T-cell (primary cell): ENCODE data around the gene SORL1. TPM values are rescaled to one million over a fixed set of nuclear protein-coding genes. Genes with fewer than 3 reads are reported as not detected.

Experiments used
- ATAC-seq, 4 experiments: fragments of 200-7000 bp in 3 of 4; fragments of 150-1000 bp in 1 of 4; cut with Tn5 transposase; replicated peaks in 1 of 4; 1 replicate in 3 of 4; 2 replicates in 1 of 4; pipeline ENCODE4 v1.10.0; 2021; ENCODE audit warnings: moderate library complexity in 3 of 4, mild to moderate bottlenecking in 2 of 4, moderate number of reproducible peaks in 1 of 4
- CTCF ChIA-PET, 2 donors: fragments of 300-600 bp; sonication (Branson Sonifier 250); formaldehyde crosslinking; loops; one replicate each; lab custom pipeline; 2022; ENCODE audit warnings: antibody characterized with exemption in 2 of 2; lab: Charles Lee
- POLR2A ChIA-PET, 2 donors: fragments of 300-600 bp; sonication (Branson Sonifier 250); formaldehyde crosslinking; loops; one replicate each; lab custom pipeline; 2022; ENCODE audit warnings: antibody characterized with exemption in 2 of 2; lab: Charles Lee
- DNase-seq, 35 experiments: peaks; one replicate each; pipeline versions ENCODE4 v3.0.0 to v3.0.0-alpha.2; 2013 to 2023
- H3K27ac ChIP-seq: one replicate; pipeline ENCODE4 v1.5.1; 2013; ENCODE audit warnings: low read length
- H3K27me3 ChIP-seq, 2 experiments: replicated peaks in 1 of 2; 1 replicate in 1 of 2; 2 replicates in 1 of 2; pipeline versions ENCODE4 v1.6.1 to v1.7.0; 2013; ENCODE audit warnings: low read length in 1 of 2, mixed read lengths in 1 of 2; ENCODE audit not compliant: control insufficient read depth in 2 of 2, insufficient read depth in 2 of 2; ENCODE audit errors: extremely low read depth in 1 of 2
- H3K36me3 ChIP-seq, 2 donors: 1 replicate in 1 of 2; 2 replicates in 1 of 2; pipeline versions ENCODE4 v1.6.1 to v1.7.0; 2013; ENCODE audit warnings: low read length in 1 of 2; ENCODE audit not compliant: control insufficient read depth in 2 of 2, insufficient read depth in 1 of 2; ENCODE audit errors: extremely low read depth in 1 of 2
- H3K4me1 ChIP-seq, 2 experiments: 1 replicate in 1 of 2; 2 replicates in 1 of 2; pipeline versions ENCODE4 v1.6.1 to v1.7.0; 2013; ENCODE audit warnings: low read length in 2 of 2, mixed read lengths in 1 of 2; ENCODE audit not compliant: insufficient read depth in 2 of 2, control insufficient read depth in 1 of 2; ENCODE audit errors: extremely low read depth in 1 of 2
- H3K4me3 ChIP-seq, 2 donors: 1 replicate in 1 of 2; 2 replicates in 1 of 2; pipeline versions ENCODE4 v1.5.1 to v1.7.0; 2013; ENCODE audit warnings: mild to moderate bottlenecking in 2 of 2, low read length in 1 of 2, moderate library complexity in 1 of 2; ENCODE audit not compliant: control insufficient read depth in 1 of 2; ENCODE audit errors: extremely low read depth in 1 of 2
- H3K9me3 ChIP-seq: 2 replicates; pipeline ENCODE4 v1.7.0; 2013
- H3K27ac Mint-ChIP-seq, 2 donors: one replicate each; pipeline ENCODE4 v1.8.0; 2020 to 2021; ENCODE audit warnings: mild to moderate bottlenecking in 2 of 2, mixed read lengths in 2 of 2
- H3K27me3 Mint-ChIP-seq, 2 donors: one replicate each; pipeline ENCODE4 v1.8.0; 2021 to 2022; ENCODE audit warnings: mixed read lengths in 2 of 2
- H3K36me3 Mint-ChIP-seq: one replicate; pipeline ENCODE4 v1.8.0; 2021; ENCODE audit warnings: mixed read lengths
- H3K4me1 Mint-ChIP-seq, 3 donors: one replicate each; pipeline ENCODE4 v1.8.0; 2020 to 2022; ENCODE audit warnings: mixed read lengths in 3 of 3, mild to moderate bottlenecking in 1 of 3
- H3K4me3 Mint-ChIP-seq, 3 donors: one replicate each; pipeline ENCODE4 v1.8.0; 2020 to 2022; ENCODE audit warnings: mild to moderate bottlenecking in 3 of 3, mixed read lengths in 3 of 3, moderate library complexity in 3 of 3
- H3K9me3 Mint-ChIP-seq, 3 donors: one replicate each; pipeline ENCODE4 v1.8.0; 2020 to 2022; ENCODE audit warnings: mixed read lengths in 3 of 3
- WGBS: methylation state at CpG from one replicate; pipeline ENCODE4 v1.1.5; 2013; ENCODE audit warnings: missing lambda C conversion rate; ENCODE audit not compliant: insufficient coverage; 5-methylcytosine and 5-hydroxymethylcytosine counted together
- total RNA-seq, 35 experiments: library from RNA in 6 of 35; stranded (reverse) in 6 of 35; fragments of 120-200 nt in 1 of 35; gene quantifications; one replicate each; pipeline versions ENCODE4 v1.2.1 to v1.2.4 and lab custom pipeline; 2013 to 2026

SORL1 gene
- total RNA-seq, 5 donors from 2014 or later (not counting 1 experiment from before 2014, with no cell fraction given): 361 to 422 (median 392) TPM

- Mint-ChIP-seq H3K36me3 (peaks cover 86% of the 10 kb centered on the region), H3K4me1 (peaks cover 0 to 7% (median 0%) of the 10 kb centered on the region in 3 donors), H3K9me3 (no peaks in the 10 kb centered on the region), H3K27me3 (no peaks in the 10 kb centered on the region), H3K27ac (no peak overlapping the region), H3K4me3 (no peak overlapping the region)
- POLR2A ChIA-PET: no interaction called here
- Histone ChIP-seq H3K36me3 (peaks cover 20 to 97% of the 10 kb centered on the region in 2 donors), H3K27ac (no peak overlapping the region), H3K4me1 (no peaks in the 10 kb centered on the region), H3K9me3 (no peaks in the 10 kb centered on the region), H3K4me3 (no peak overlapping the region), H3K27me3 (no peaks in the 10 kb centered on the region)
- 100% methylated on average over 2 of the region's 4 CpGs for WGBS
- ATAC-seq (no peak), DNase-seq (no peak)
- CTCF ChIA-PET: no interaction called here
These were observed 174.4 kb downstream of the SORL1 start for GRCh38 chr11:121626507-121626875.

- no peak overlapping the region for H3K27ac ChIP-seq
- Mint-ChIP-seq H3K36me3 (peaks cover 81% of the 10 kb centered on the region), H3K9me3 (no peaks in the 10 kb centered on the region), H3K27me3 (no peaks in the 10 kb centered on the region), H3K4me1 (peaks cover 0 to 7% (median 0%) of the 10 kb centered on the region in 3 donors), H3K27ac (no peak overlapping the region), H3K4me3 (no peak overlapping the region)
- H3K4me1 ChIP-seq: no peaks in the 10 kb centered on the region
- ATAC-seq: no peak
- peaks cover 18 to 97% of the 10 kb centered on the region in 2 donors for H3K36me3 ChIP-seq
- ChIA-PET CTCF (interaction anchor here (0.5 to 0.6 kb wide), 3 partner anchors 107 to 1070 kb away, joined by 3 to 5 read pairs (median 4); no protein-coding TSS in a partner anchor), POLR2A (no interaction called here)
- no peaks in the 10 kb centered on the region for H3K9me3 ChIP-seq
- WGBS: no CpG with 5 or more reads among the region's 2 CpGs
- H3K4me3 ChIP-seq: no peak overlapping the region
- no peak for DNase-seq
- no peaks in the 10 kb centered on the region for H3K27me3 ChIP-seq
These were observed 174.9 kb downstream of the SORL1 start for GRCh38 chr11:121626980-121627379.

- no peak for DNase-seq
These were observed 177.9 kb downstream of the SORL1 start for GRCh38 chr11:121630041-121630440.

GRCh38 chr11:121631456-121631855 is 179.3 kb downstream of the SORL1 start:
- Histone ChIP-seq H3K27me3 (no peaks in the 10 kb centered on the region), H3K9me3 (no peaks in the 10 kb centered on the region), H3K36me3 (peaks cover 8 to 62% of the 10 kb centered on the region in 2 donors), H3K4me1 (no peaks in the 10 kb centered on the region), H3K27ac (no peak overlapping the region), H3K4me3 (no peak overlapping the region)
- Mint-ChIP-seq H3K4me3 (no peak overlapping the region), H3K36me3 (peaks cover 52% of the 10 kb centered on the region), H3K4me1 (peaks cover 0 to 4% (median 0%) of the 10 kb centered on the region in 3 donors), H3K9me3 (no peaks in the 10 kb centered on the region), H3K27ac (no peak overlapping the region), H3K27me3 (no peaks in the 10 kb centered on the region)
- CTCF ChIA-PET: no interaction called here
- WGBS: no CpG with 5 or more reads among the region's 2 CpGs
- POLR2A ChIA-PET: no interaction called here
- DNase-seq (no peak), ATAC-seq (no peak)

More at GRCh38 chr11:121630041-121630440, 177.9 kb downstream of the SORL1 start:
- Mint-ChIP-seq H3K27ac (no peak overlapping the region), H3K27me3 (no peaks in the 10 kb centered on the region), H3K4me3 (no peak overlapping the region), H3K4me1 (peaks cover 0 to 4% (median 0%) of the 10 kb centered on the region in 3 donors), H3K9me3 (no peaks in the 10 kb centered on the region), H3K36me3 (peaks cover 66% of the 10 kb centered on the region)
- H3K4me3 ChIP-seq: no peak overlapping the region
- ChIA-PET POLR2A (interaction anchor here in 1 of 2 donors (0.6 to 0.7 kb wide), 2 partner anchors 23 to 36 kb away, joined by 3 to 8 read pairs; no protein-coding TSS in a partner anchor), CTCF (no interaction called here)
- WGBS: 80% methylated on average over 1 of the region's 1 CpG
- no peak overlapping the region for H3K27ac ChIP-seq
- no peaks in the 10 kb centered on the region for H3K4me1 ChIP-seq
- H3K9me3 ChIP-seq: no peaks in the 10 kb centered on the region
- ATAC-seq: no peak
- no peaks in the 10 kb centered on the region for H3K27me3 ChIP-seq
- peaks cover 10 to 76% of the 10 kb centered on the region in 2 donors for H3K36me3 ChIP-seq

- WGBS: 97% methylated on average over 4 of the region's 5 CpGs
- POLR2A ChIA-PET: no interaction called here
- CTCF ChIA-PET: no interaction called here
- Histone ChIP-seq H3K4me1 (no peaks in the 10 kb centered on the region), H3K36me3 (peaks cover 0 to 34% of the 10 kb centered on the region in 2 donors), H3K27ac (no peak overlapping the region), H3K9me3 (no peaks in the 10 kb centered on the region), H3K4me3 (no peak overlapping the region), H3K27me3 (no peaks in the 10 kb centered on the region)
- H3K27ac Mint-ChIP-seq: no peak overlapping the region
- H3K9me3 Mint-ChIP-seq: no peaks in the 10 kb centered on the region
- H3K4me1 Mint-ChIP-seq: peaks cover 0 to 4% (median 0%) of the 10 kb centered on the region in 3 donors
- DNase-seq (no peak), ATAC-seq (peak in 1 of 4 experiments; percentile 16)
- peaks cover 27% of the 10 kb centered on the region for H3K36me3 Mint-ChIP-seq
- no peaks in the 10 kb centered on the region for H3K27me3 Mint-ChIP-seq
- no peak overlapping the region for H3K4me3 Mint-ChIP-seq
These were observed 182.2 kb downstream of the SORL1 start for GRCh38 chr11:121634273-121634672.

- H3K4me3 Mint-ChIP-seq: no peak overlapping the region
- H3K27me3 ChIP-seq: no peaks in the 10 kb centered on the region
- H3K27me3 Mint-ChIP-seq: no peaks in the 10 kb centered on the region
- H3K9me3 ChIP-seq: no peaks in the 10 kb centered on the region
- ATAC-seq: no peak
- H3K4me1 ChIP-seq: no peaks in the 10 kb centered on the region
- no peak overlapping the region for H3K27ac Mint-ChIP-seq
- no peaks in the 10 kb centered on the region for H3K9me3 Mint-ChIP-seq
- peaks cover 0 to 28% of the 10 kb centered on the region in 2 donors for H3K36me3 ChIP-seq
- ChIA-PET CTCF (no interaction called here), POLR2A (no interaction called here)
- H3K4me1 Mint-ChIP-seq: peaks cover 0 to 4% (median 0%) of the 10 kb centered on the region in 3 donors
- no peak for DNase-seq
- H3K27ac ChIP-seq: no peak overlapping the region
- peaks cover 23% of the 10 kb centered on the region for H3K36me3 Mint-ChIP-seq
- 92% methylated on average over 2 of the region's 7 CpGs for WGBS
- no peak overlapping the region for H3K4me3 ChIP-seq
These were observed 182.8 kb downstream of the SORL1 start for GRCh38 chr11:121634889-121635288.
